ENCODE results near the gene KIF3B. TPM values are rescaled to one million over a fixed set of nuclear protein-coding genes. Genes with fewer than 3 reads are reported as not detected.

Gene KIF3B
- total and polyA plus RNA-seq, 10 of the 15 experiments (the other 5 are each of a cell fraction or from before 2014, with no cell fraction given) = 7.4 to 37.3 (median 25.9) TPM

DNA sequence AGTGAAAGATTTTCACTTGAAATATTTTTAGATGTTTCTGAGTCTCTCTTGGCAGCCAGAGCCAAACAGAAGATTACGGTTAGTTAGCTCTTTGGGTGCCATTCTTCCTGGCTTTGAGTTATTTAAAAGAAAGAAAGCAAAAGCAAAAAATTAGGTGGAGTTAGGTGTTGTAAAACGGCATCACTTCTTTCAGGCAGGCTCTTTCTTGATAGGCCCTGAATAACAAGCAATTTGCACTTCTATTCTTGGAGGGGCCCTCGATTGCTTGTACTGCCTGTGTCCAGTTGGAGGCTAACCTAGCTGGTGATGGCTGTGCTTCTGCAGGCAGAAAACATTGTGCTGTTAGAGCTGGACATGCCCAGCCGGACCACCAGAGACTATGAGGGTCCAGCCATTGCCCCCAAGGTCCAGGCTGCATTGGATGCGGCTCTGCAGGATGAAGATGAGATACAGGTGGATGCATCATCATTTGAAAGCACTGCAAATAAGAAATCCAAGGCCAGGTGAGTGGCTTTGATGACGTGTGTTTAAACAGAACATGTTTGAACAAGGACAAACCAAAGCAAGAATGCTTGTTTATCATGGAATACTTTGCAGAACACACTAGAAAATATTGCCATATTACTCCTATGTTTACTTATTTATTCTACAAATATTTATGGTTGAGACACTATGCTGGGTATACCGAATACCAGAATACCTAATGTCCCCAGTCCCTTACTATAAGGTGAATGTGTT is 52.5 kb downstream of the KIF3B start:
- no peak overlapping the region for H3K4me2 ChIP-seq (ENCODE audit: control insufficient read depth, insufficient read depth)
- WGBS (ENCODE audit: insufficient coverage, insufficient replicate concordance, low lambda C conversion rate, missing lambda C conversion rate) = 86% methylated on average over 7 of the region's 7 CpGs
- TF ChIP-seq, protein P1, sequence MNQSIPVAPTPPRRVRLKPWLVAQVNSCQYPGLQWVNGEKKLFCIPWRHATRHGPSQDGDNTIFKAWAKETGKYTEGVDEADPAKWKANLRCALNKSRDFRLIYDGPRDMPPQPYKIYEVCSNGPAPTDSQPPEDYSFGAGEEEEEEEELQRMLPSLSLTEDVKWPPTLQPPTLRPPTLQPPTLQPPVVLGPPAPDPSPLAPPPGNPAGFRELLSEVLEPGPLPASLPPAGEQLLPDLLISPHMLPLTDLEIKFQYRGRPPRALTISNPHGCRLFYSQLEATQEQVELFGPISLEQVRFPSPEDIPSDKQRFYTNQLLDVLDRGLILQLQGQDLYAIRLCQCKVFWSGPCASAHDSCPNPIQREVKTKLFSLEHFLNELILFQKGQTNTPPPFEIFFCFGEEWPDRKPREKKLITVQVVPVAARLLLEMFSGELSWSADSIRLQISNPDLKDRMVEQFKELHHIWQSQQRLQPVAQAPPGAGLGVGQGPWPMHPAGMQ (IDR thresholded peaks at IDR 0.05; ENCODE audit: borderline replicate concordance) = no peak
- TF ChIP-seq STAT1 (conservative IDR thresholded peaks at IDR 0.05) = no peak
- no peak for TF ChIP-seq EED (IDR thresholded peaks at IDR 0.05; ENCODE audit: low read depth)
- TF ChIP-seq NR2F1 (conservative IDR thresholded peaks at IDR 0.05) = no peak
- TF ChIP-seq TAF1 (IDR thresholded peaks at IDR 0.05; ENCODE audit: borderline replicate concordance, low read depth, low read length) = no peak
- no peak for TF ChIP-seq RELA (IDR thresholded peaks at IDR 0.05; ENCODE audit: borderline replicate concordance, partially characterized antibody)
- no peak for TF ChIP-seq RAD51 (IDR thresholded peaks at IDR 0.05)
- TF ChIP-seq JUNB (IDR thresholded peaks at IDR 0.05) = no peak
- TF ChIP-seq NR2C1 (IDR thresholded peaks at IDR 0.05) = no peak
- no peak for TF ChIP-seq NFIC (IDR thresholded peaks at IDR 0.05; ENCODE audit: low read depth, low read length)
- TF ChIP-seq, protein P2, sequence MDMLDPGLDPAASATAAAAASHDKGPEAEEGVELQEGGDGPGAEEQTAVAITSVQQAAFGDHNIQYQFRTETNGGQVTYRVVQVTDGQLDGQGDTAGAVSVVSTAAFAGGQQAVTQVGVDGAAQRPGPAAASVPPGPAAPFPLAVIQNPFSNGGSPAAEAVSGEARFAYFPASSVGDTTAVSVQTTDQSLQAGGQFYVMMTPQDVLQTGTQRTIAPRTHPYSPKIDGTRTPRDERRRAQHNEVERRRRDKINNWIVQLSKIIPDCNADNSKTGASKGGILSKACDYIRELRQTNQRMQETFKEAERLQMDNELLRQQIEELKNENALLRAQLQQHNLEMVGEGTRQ (IDR thresholded peaks at IDR 0.05; ENCODE audit: borderline replicate concordance, low read depth, low read length) = no peak
- no peak for TF ChIP-seq SRF (IDR thresholded peaks at IDR 0.05; ENCODE audit: low read depth in 2 of 2, low read length in 2 of 2)
- TF ChIP-seq, protein P3, sequence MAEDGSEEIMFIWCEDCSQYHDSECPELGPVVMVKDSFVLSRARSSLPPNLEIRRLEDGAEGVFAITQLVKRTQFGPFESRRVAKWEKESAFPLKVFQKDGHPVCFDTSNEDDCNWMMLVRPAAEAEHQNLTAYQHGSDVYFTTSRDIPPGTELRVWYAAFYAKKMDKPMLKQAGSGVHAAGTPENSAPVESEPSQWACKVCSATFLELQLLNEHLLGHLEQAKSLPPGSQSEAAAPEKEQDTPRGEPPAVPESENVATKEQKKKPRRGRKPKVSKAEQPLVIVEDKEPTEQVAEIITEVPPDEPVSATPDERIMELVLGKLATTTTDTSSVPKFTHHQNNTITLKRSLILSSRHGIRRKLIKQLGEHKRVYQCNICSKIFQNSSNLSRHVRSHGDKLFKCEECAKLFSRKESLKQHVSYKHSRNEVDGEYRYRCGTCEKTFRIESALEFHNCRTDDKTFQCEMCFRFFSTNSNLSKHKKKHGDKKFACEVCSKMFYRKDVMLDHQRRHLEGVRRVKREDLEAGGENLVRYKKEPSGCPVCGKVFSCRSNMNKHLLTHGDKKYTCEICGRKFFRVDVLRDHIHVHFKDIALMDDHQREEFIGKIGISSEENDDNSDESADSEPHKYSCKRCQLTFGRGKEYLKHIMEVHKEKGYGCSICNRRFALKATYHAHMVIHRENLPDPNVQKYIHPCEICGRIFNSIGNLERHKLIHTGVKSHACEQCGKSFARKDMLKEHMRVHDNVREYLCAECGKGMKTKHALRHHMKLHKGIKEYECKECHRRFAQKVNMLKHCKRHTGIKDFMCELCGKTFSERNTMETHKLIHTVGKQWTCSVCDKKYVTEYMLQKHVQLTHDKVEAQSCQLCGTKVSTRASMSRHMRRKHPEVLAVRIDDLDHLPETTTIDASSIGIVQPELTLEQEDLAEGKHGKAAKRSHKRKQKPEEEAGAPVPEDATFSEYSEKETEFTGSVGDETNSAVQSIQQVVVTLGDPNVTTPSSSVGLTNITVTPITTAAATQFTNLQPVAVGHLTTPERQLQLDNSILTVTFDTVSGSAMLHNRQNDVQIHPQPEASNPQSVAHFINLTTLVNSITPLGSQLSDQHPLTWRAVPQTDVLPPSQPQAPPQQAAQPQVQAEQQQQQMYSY (CRISPR knock-in tag; IDR thresholded peaks at IDR 0.05) = no peak
- no peak for TF ChIP-seq HCFC1 (IDR thresholded peaks at IDR 0.05; ENCODE audit: low read length)
- no peak for TF ChIP-seq ATF7 (IDR thresholded peaks at IDR 0.05; ENCODE audit: low read depth)
- no peak for TF ChIP-seq HDAC6 (IDR thresholded peaks at IDR 0.05; ENCODE audit: unreplicated experiment)
- TF ChIP-seq KAT2A (conservative IDR thresholded peaks at IDR 0.05; ENCODE audit: control insufficient read depth, low read depth, low read length) = no peak
- TF ChIP-seq SMC3 (IDR thresholded peaks at IDR 0.05; ENCODE audit: borderline replicate concordance, low read length) = no peak
- RAD21 ChIA-PET (ENCODE audit: unreplicated experiment) = no interaction called here
- peaks cover 10 to 28% of the 10 kb centered on the region in 2 experiments for H3K36me3 ChIP-seq (ENCODE audit: control insufficient read depth in 2 of 2, insufficient read depth in 2 of 2, low read length in 1 of 2)
- H3K4me1 ChIP-seq (ENCODE audit: control insufficient read depth, insufficient read depth, low read length) = peaks cover 42% of the 10 kb centered on the region
- no peak for ATAC-seq
- BruUV-seq (replicated peaks) = no TSS peak
- no peak for FAIRE-seq
- no peak for DNase-seq (ENCODE audit: low read depth, low spot score)
- H3K27me3 ChIP-seq (replicated peaks in 1 of 2; ENCODE audit: control insufficient read depth in 2 of 2, insufficient read depth in 2 of 2, low read length in 1 of 2) = no peaks in the 10 kb centered on the region
- SMC1A ChIA-PET (ENCODE audit: uncharacterized antibody, unreplicated experiment) = interaction anchor here (0.5 to 1.1 kb wide), 2 partner anchors 16 to 324 kb away, joined by 3 read pairs; no protein-coding TSS in a partner anchor
- CTCF ChIA-PET = no interaction called here
- H2AFZ ChIP-seq (ENCODE audit: control insufficient read depth, low read depth, low read length) = no peak overlapping the region
- no peaks in the 10 kb centered on the region for H3K79me2 ChIP-seq (ENCODE audit: control insufficient read depth, insufficient read depth, low read length)
- in situ Hi-C loops (cut with MboI) = no loop called here
- POLR2A ChIA-PET = interaction anchor here (0.5 kb wide), 1 partner anchor 856 kb away, joined by 3 read pairs; no protein-coding TSS in a partner anchor
- no peak overlapping the region for H3K9ac ChIP-seq (ENCODE audit: control insufficient read depth, insufficient read depth, low read length)
- H3K9me3 ChIP-seq (replicated peaks; ENCODE audit: control insufficient read depth, insufficient read depth, low read length) = no peaks in the 10 kb centered on the region
- intact Hi-C loops (cut with micrococcal nuclease; ENCODE audit: unreplicated experiment) = loop anchor here (5.0 kb wide), 1 partner anchor 322 kb away; no protein-coding TSS in a partner anchor
- H4K20me1 ChIP-seq (ENCODE audit: control insufficient read depth, insufficient read depth) = no peaks in the 10 kb centered on the region
- no peak overlapping the region for H3K4me3 ChIP-seq
- no peak overlapping the region for H3K27ac ChIP-seq (ENCODE audit: control insufficient read depth, insufficient read depth)
